C4-2B (cell line): Measurements from ENCODE around the gene ZNF287.

ENCODE experiments used
- ZFX ChIP-seq: fragments of 450-650 bp; IDR thresholded peaks from 2 replicates; pipeline ENCODE4 v1.6.1; 2017
- TF ChIP-seq, protein P1 (sequence below): fragments of 450-650 bp; conservative IDR thresholded peaks from 2 replicates; pipeline ENCODE4 v1.5.1; 2017; ENCODE audit warnings: mild to moderate bottlenecking

DNA sequence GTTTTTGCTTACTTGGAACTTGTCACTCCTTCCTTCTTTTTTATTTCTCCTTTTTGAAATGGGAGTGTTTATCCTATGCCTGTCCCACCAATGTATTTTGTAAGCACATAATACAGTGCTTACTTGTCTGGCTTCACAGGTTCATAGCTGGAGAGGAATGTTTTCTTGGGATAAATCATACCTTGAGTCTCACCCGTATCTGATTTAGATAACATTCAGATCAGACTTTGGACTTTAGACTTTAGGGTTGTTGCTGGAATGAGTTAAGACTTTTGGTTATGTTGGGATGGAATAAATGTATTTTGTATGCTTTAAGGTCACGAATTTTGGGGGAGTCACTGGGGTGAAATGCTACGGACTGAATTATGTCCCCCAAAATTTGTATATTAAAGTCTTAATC is 64.0 kb downstream of the ZNF287 start:
- TF ChIP-seq, protein P1, sequence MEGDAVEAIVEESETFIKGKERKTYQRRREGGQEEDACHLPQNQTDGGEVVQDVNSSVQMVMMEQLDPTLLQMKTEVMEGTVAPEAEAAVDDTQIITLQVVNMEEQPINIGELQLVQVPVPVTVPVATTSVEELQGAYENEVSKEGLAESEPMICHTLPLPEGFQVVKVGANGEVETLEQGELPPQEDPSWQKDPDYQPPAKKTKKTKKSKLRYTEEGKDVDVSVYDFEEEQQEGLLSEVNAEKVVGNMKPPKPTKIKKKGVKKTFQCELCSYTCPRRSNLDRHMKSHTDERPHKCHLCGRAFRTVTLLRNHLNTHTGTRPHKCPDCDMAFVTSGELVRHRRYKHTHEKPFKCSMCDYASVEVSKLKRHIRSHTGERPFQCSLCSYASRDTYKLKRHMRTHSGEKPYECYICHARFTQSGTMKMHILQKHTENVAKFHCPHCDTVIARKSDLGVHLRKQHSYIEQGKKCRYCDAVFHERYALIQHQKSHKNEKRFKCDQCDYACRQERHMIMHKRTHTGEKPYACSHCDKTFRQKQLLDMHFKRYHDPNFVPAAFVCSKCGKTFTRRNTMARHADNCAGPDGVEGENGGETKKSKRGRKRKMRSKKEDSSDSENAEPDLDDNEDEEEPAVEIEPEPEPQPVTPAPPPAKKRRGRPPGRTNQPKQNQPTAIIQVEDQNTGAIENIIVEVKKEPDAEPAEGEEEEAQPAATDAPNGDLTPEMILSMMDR: no peak
- no peak for TF ChIP-seq ZFX
